Esophagus squamous epithelium (tissue), 5 donors: ENCODE measurements around the gene CFAP97D2. TPM values are rescaled to one million over a fixed set of nuclear protein-coding genes. Genes with fewer than 3 reads are reported as not detected.
"Not testable (repeated sequence)": the region's sequence is repeated elsewhere in the genome, so short reads cannot be mapped to it uniquely, and the experiment has no call there.

Experiments used
- DNase-seq: peaks from one replicate; lab custom pipeline; 2025; lab: John Stamatoyannopoulos, UW
- H3K27ac ChIP-seq, 4 donors: fragments of 200-600 bp; sonication (generic); one replicate each; pipeline ENCODE4 v1.5.1; 2016 to 2019; ENCODE audit warnings: mild to moderate bottlenecking in 1 of 4
- H3K27me3 ChIP-seq, 4 donors: fragments of 200-600 bp; sonication (generic); 1 replicate in 3 of 4; 2 replicates in 1 of 4; pipeline versions ENCODE4 v1.5.1 to v1.6.0; 2017 to 2021; ENCODE audit warnings: antibody characterized with exemption in 1 of 4
- H3K36me3 ChIP-seq, 3 donors: fragments of 200-600 bp; sonication (generic); one replicate each; pipeline ENCODE4 v1.5.1; 2016 to 2019
- H3K4me1 ChIP-seq, 3 donors: fragments of 200-600 bp; sonication (generic); one replicate each; pipeline ENCODE4 v1.5.1; 2017 to 2019
- H3K4me3 ChIP-seq, 4 donors: fragments of 200-600 bp; sonication (generic); 1 replicate in 3 of 4; 2 replicates in 1 of 4; pipeline ENCODE4 v1.5.1; 2016 to 2019; ENCODE audit warnings: mild to moderate bottlenecking in 2 of 4, moderate library complexity in 1 of 4
- H3K9me3 ChIP-seq, 3 donors: fragments of 200-600 bp; sonication (generic); one replicate each; pipeline ENCODE4 v1.5.1; 2016 to 2019
- POLR2A ChIP-seq, 4 donors: fragments of 450-650 bp; IDR thresholded peaks; one replicate each; pipeline ENCODE4 v1.6.1; 2017; ENCODE audit warnings: antibody characterized with exemption in 4 of 4, mild to moderate bottlenecking in 4 of 4, moderate library complexity in 3 of 4
- WGBS, 2 donors: methylation state at CpG; one replicate each; pipeline ENCODE4 v1.1.5; 2018; 5-methylcytosine and 5-hydroxymethylcytosine counted together
- intact Hi-C: fragments of 100-400 bp; cut with DNase I; formaldehyde crosslinking; loops from one replicate; pipeline ENCODE4 v1.15.0; 2022
- total RNA-seq, 4 donors: library from RNA; depleted of rRNA; stranded (reverse); fragments of >200 nt; gene quantifications; one replicate each; pipeline ENCODE4 v1.1.0, GENCODE V29; 2016
- TF ChIP-seq, protein P1 (sequence below), 6 experiments: fragments of 450-650 bp in 4 of 6; fragments of 200-600 bp in 2 of 6; sonication (generic) in 2 of 6; IDR thresholded peaks; one replicate each; pipeline ENCODE4 v1.5.1; 2016 to 2019; ENCODE audit warnings: antibody characterized with exemption in 6 of 6, mild to moderate bottlenecking in 4 of 6, moderate library complexity in 4 of 6
- donor health status: DM: yes; HTN: yes; CAD: no.

CFAP97D2 gene
- total RNA-seq, 4 donors from 2014 or later: not detected

DNA sequence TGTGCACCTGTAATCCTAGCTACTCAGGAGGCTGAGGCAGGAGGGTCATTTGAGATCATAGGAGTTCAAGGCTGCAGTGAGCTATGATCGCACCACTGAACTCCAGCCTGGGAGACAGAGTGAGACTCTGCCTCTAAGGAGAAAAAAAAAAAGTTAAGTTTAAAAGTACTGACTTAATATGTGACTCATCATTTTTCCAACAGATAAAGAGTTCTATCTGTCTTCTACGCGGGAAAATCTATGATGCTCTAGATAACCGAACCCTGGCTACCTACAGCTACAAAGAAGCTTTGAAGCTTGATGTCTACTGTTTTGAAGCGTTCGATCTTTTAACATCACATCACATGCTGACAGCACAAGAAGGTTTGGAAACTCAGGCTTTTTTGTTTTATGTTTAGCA, 62.9 kb downstream of the CFAP97D2 start:
- peaks cover 21 to 100% (median 67%) of the 10 kb centered on the region in 3 donors for H3K36me3 ChIP-seq
- H3K27ac ChIP-seq: no peak overlapping the region
- WGBS, 2 donors: 91% methylated on average over 6 of the region's 6 CpGs
- no peak for DNase-seq
- peaks cover 0 to 3% (median 0%) of the 10 kb centered on the region in 3 donors for H3K4me1 ChIP-seq
- no peak overlapping the region for H3K4me3 ChIP-seq
- TF ChIP-seq POLR2A (IDR thresholded peaks at IDR 0.05): no peak
- TF ChIP-seq, protein P1, sequence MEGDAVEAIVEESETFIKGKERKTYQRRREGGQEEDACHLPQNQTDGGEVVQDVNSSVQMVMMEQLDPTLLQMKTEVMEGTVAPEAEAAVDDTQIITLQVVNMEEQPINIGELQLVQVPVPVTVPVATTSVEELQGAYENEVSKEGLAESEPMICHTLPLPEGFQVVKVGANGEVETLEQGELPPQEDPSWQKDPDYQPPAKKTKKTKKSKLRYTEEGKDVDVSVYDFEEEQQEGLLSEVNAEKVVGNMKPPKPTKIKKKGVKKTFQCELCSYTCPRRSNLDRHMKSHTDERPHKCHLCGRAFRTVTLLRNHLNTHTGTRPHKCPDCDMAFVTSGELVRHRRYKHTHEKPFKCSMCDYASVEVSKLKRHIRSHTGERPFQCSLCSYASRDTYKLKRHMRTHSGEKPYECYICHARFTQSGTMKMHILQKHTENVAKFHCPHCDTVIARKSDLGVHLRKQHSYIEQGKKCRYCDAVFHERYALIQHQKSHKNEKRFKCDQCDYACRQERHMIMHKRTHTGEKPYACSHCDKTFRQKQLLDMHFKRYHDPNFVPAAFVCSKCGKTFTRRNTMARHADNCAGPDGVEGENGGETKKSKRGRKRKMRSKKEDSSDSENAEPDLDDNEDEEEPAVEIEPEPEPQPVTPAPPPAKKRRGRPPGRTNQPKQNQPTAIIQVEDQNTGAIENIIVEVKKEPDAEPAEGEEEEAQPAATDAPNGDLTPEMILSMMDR (IDR thresholded peaks at IDR 0.05): no peak
- intact Hi-C loops: no loop called here
- no peaks in the 10 kb centered on the region for H3K9me3 ChIP-seq
- no peaks in the 10 kb centered on the region for H3K27me3 ChIP-seq

- H3K27ac ChIP-seq: no peak overlapping the region
- 89 to 97% methylated on average over 3 of the region's 3 CpGs for WGBS, 2 donors
- H3K4me1 ChIP-seq: peaks cover 0 to 3% (median 0%) of the 10 kb centered on the region in 3 donors
- no peak overlapping the region for H3K4me3 ChIP-seq
- no peaks in the 10 kb centered on the region for H3K9me3 ChIP-seq
- TF ChIP-seq POLR2A (IDR thresholded peaks at IDR 0.05): no peak
- TF ChIP-seq, protein P1 (IDR thresholded peaks at IDR 0.05): no peak
- peaks cover 11 to 100% (median 56%) of the 10 kb centered on the region in 3 donors for H3K36me3 ChIP-seq
- intact Hi-C loops: no loop called here
- H3K27me3 ChIP-seq: no peaks in the 10 kb centered on the region
- no peak for DNase-seq
Observed at GRCh38 chr13:114243971-114244370, 64.9 kb downstream of the CFAP97D2 start.

GRCh38 chr13:114244637-114245036, 65.6 kb downstream of the CFAP97D2 start:
- peaks cover 0 to 10% (median 0%) of the 10 kb centered on the region in 3 donors for H3K4me1 ChIP-seq
- intact Hi-C loops: no loop called here
- DNase-seq: no peak
- WGBS, 2 donors: 77 to 87% methylated on average over 5 of the region's 5 CpGs
- TF ChIP-seq POLR2A (IDR thresholded peaks at IDR 0.05): no peak
- TF ChIP-seq, protein P1 (IDR thresholded peaks at IDR 0.05): no peak
- no peaks in the 10 kb centered on the region for H3K27me3 ChIP-seq
- H3K27ac ChIP-seq: no peak overlapping the region
- no peak overlapping the region for H3K4me3 ChIP-seq
- no peaks in the 10 kb centered on the region for H3K9me3 ChIP-seq
- peaks cover 11 to 100% (median 57%) of the 10 kb centered on the region in 3 donors for H3K36me3 ChIP-seq

DNA sequence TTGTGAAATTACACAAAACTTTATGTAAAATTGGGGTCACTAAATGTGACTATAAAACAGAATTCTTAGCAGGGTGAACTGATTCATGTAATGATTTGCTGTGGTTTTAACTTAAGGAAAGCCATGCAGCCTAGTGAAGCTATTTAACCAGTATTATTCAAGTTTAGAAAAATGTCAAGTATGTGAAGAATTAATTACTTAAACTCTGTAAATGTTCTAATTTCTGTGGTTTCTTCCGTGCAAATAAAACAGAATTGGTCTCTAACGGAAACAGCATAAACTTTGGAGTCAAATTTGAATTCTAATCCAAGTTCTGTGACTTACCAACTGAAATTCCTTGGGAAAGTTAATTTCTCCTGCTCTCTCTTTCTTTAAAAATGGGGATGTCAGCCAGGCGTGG, 69.0 kb downstream of the CFAP97D2 start:
- WGBS, 2 donors: 81 to 83% methylated on average over 3 of the region's 3 CpGs
- Histone ChIP-seq H3K27me3 (no peaks in the 10 kb centered on the region), H3K4me3 (no peak overlapping the region), H3K27ac (no peak overlapping the region), H3K9me3 (no peaks in the 10 kb centered on the region), H3K4me1 (peaks cover 0 to 17% (median 0%) of the 10 kb centered on the region in 3 donors), H3K36me3 (peaks cover 12 to 100% (median 61%) of the 10 kb centered on the region in 3 donors)
- no peak for DNase-seq
- intact Hi-C loops: no loop called here
- TF ChIP-seq, protein P1 (IDR thresholded peaks at IDR 0.05): no peak

GRCh38 chr13:114249077-114249476, 70.0 kb downstream of the CFAP97D2 start:
- Histone ChIP-seq H3K4me3 (no peak overlapping the region), H3K4me1 (peaks cover 0 to 17% (median 0%) of the 10 kb centered on the region in 3 donors), H3K36me3 (peaks cover 12 to 100% (median 52%) of the 10 kb centered on the region in 3 donors), H3K9me3 (no peaks in the 10 kb centered on the region), H3K27me3 (no peaks in the 10 kb centered on the region), H3K27ac (peak overlapping the region in 2 of 4 donors; percentile 40 to 62)
- no peak for DNase-seq
- intact Hi-C loops: no loop called here
- TF ChIP-seq, protein P1 (IDR thresholded peaks at IDR 0.05): peak in 1 of 6 experiments; percentile 25
- TF ChIP-seq POLR2A (IDR thresholded peaks at IDR 0.05): no peak
- WGBS, 2 donors: 38 to 60% methylated on average over 7 of the region's 7 CpGs

GRCh38 chr13:114251639-114252440, 72.8 kb downstream of the CFAP97D2 start:
- Histone ChIP-seq H3K4me1 (peaks cover 0 to 17% (median 0%) of the 10 kb centered on the region in 3 donors), H3K36me3 (peaks cover 14 to 100% (median 43%) of the 10 kb centered on the region in 3 donors)
- intact Hi-C loops, H3K9me3 ChIP-seq, DNase-seq, H3K4me3 ChIP-seq, H3K27me3 ChIP-seq, H3K27ac ChIP-seq: not testable (repeated sequence)
- WGBS, 2 donors: 100% methylated on average over 1 of the region's 1 CpG; no CpG with 5 or more reads in 1 of the 2 donors
